GM21786 (cell line): ENCODE measurements around the gene SDC4.
A peak's percentile ranks its signal among the peaks of the same experiment; 100 is the strongest.

Experiments
- ATAC-seq: cut with Tn5 transposase; IDR thresholded peaks from one replicate; pipeline ENCODE4 v1.9.1; 2021; ENCODE audit not compliant: unreplicated experiment

The SDC4 gene

GRCh38 chr20:45347936-45348778 lies at the start of gene SDC4:
Gene SDC4, minus strand, starts transcription at chr20:45348424. Its CDS starts 40 bp downstream, at chr20:45348384.
- no peak for ATAC-seq

- no peak for ATAC-seq
Measured at GRCh38 chr20:45395114-45395415, 46.8 kb upstream of the SDC4 start.

- ATAC-seq: no peak
Measured at GRCh38 chr20:45394221-45395113, 46.2 kb upstream of the SDC4 start.

GRCh38 chr20:45392733-45393132 lies 44.5 kb upstream of the SDC4 start:
- no peak for ATAC-seq

- ATAC-seq: no peak
Measured at GRCh38 chr20:45391559-45391958, 43.3 kb upstream of the SDC4 start.

- no peak for ATAC-seq
Measured at GRCh38 chr20:45390931-45391330, 42.7 kb upstream of the SDC4 start.

- ATAC-seq: no peak
Measured at GRCh38 chr20:45387274-45387673, 39.0 kb upstream of the SDC4 start.

- no peak for ATAC-seq
Measured at GRCh38 chr20:45378191-45378590, 30.0 kb upstream of the SDC4 start, which contains the start of gene TP53TG5. Gene TP53TG5, minus strand, starts transcription at chr20:45378325. Its CDS starts 89 bp downstream, at chr20:45378236.

GRCh38 chr20:45377269-45377668 lies 29.0 kb upstream of the SDC4 start:
- no peak for ATAC-seq

- no peak for ATAC-seq
Measured at GRCh38 chr20:45374966-45375365, 26.7 kb upstream of the SDC4 start.

GRCh38 chr20:45374101-45374467 lies 25.9 kb upstream of the SDC4 start:
- ATAC-seq: no peak

GRCh38 chr20:45373353-45374100 lies 25.3 kb upstream of the SDC4 start:
- no peak for ATAC-seq

- ATAC-seq: no peak
Measured at GRCh38 chr20:45372646-45373352, 24.6 kb upstream of the SDC4 start.

- no peak for ATAC-seq
Measured at GRCh38 chr20:45372241-45372640, 24.0 kb upstream of the SDC4 start.

GRCh38 chr20:45370571-45371160 lies 22.4 kb upstream of the SDC4 start:
- ATAC-seq: no peak

GRCh38 chr20:45368221-45368980 lies 20.2 kb upstream of the SDC4 start:
- ATAC-seq: peak; percentile 88

- no peak for ATAC-seq
Measured at GRCh38 chr20:45367126-45367525, 18.9 kb upstream of the SDC4 start.

- no peak for ATAC-seq
Measured at GRCh38 chr20:45366631-45367030, 18.4 kb upstream of the SDC4 start.

- ATAC-seq: no peak
Measured at GRCh38 chr20:45366192-45366591, 18.0 kb upstream of the SDC4 start.
